Stimulated activated CD8-positive, alpha-beta memory T cell treated with anti-CD3 and anti-CD28 coated beads, Interleukin-15, amount 100 ng/mL, for 1 hour (primary cell): ENCODE measurements around the gene ZBTB20.
"Not testable (repeated sequence)": the region's sequence is repeated elsewhere in the genome, so short reads cannot be mapped to it uniquely, and the experiment has no call there.

ENCODE experiments used
- DNase-seq: peaks from one replicate; pipeline ENCODE4 v3.0.0-alpha.2; 2020; ENCODE audit warnings: low read depth

Gene ZBTB20

DNA sequence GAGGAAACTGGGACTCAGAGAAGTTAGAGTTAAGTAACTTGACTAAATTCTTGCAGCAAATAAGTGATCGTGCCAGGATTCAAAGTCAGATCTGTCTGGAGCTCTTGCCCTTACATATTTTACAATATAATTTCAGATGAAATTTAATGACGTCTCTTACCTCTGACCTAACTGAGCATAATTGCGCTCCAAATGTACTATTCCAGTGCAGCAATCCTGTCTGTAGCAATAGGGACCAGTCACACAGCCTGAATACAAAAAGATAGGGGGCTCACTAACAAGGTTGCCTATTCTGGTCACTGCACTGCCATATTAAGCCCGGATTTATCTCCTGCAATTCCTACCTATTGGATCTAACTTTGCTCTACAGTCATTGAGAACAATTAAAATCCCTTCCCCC, 316.4 kb downstream of the ZBTB20 start:
- DNase-seq: no peak

DNA sequence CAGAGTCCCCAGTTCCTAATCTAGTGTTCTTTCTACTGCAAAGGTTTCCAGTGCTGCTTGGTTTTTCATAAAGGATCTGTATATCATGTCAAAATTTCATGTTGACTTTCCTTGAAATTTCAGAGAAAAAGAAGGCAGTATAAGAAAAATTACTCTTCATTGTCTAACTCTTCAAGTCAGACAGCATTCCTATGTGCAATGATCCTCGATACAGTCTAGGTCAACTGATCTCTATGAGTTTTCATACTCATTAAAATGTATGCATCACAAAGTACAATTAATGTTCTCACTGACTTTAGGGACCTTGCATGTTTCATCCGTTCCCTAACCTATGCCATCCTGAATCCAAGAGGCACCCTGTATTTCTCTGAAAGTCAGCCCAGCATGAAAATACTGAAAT, 317.3 kb downstream of the ZBTB20 start:
- no peak for DNase-seq

DNA sequence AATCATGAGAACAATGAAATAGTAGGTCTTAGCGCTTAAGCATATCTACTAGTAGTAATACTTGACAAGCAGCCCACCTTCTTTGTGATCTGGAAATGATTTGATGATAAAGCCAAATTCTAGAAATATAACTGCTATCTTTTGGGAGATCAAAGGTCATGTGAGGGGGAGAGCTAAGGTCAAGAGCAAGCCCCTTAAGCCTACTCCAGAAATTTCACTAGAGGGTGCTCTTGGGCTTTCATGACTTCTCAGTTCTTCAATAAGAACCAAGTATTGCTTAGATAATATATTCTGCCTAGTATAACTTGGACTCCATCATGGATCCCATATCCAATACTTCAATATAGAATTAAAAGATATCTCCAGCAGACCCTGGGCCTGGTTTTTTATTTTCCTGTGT, 319.6 kb downstream of the ZBTB20 start:
- no peak for DNase-seq

DNA sequence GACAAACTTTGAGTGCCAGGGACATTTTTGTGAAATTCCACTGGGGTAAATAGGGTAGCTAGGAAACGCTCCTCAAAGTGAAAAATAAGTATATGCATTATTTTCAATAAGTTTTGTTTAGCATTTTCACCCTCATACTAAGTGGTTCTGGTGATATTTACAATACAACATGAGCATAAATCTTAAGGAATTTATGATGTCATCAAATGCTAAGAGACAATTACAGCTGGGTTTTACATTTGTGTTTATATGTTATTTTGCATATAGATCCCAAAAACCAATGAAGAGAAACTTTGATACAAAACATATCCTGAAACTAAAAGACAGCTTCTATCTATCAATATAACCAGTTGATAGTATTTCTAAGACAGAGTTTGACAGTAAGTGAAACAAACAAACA, 323.1 kb downstream of the ZBTB20 start:
- no peak for DNase-seq

DNA sequence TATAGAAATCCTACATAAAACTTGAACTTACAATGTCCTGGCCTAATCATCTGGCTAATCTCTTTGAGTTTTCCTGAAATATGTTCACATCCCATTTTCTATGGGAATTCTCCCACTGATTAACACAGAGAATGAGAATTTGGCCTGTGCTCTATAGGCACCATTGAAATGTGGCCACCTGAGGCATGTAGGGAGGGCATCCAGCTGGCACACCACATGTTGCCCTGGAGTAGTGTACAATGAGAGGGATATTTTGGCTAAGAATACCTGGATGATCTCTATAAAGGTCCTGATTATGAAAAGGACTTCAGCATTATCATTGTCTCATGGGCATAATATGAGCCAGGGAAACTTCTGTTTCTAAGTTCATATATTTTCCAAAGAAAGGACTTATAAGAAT, 324.0 kb downstream of the ZBTB20 start:
- no peak for DNase-seq

DNA sequence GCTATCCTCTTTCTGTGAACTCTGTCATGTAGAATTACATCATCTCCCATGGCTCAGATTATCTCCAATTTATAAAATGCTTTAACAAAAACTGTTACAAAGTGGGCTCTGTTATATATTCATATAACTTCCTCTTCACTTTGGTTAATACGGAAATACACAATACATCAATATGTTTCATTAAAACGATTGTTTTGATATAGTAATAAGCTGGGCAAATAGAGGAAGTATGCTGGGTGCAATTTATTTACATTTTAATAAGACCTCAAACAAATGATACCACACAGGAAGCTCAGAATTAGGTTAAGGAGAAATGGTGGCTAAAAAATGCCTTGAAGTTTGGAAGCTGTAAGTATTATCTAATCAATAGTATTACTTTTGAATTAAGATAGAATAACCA, 331.0 kb downstream of the ZBTB20 start:
- no peak for DNase-seq

DNA sequence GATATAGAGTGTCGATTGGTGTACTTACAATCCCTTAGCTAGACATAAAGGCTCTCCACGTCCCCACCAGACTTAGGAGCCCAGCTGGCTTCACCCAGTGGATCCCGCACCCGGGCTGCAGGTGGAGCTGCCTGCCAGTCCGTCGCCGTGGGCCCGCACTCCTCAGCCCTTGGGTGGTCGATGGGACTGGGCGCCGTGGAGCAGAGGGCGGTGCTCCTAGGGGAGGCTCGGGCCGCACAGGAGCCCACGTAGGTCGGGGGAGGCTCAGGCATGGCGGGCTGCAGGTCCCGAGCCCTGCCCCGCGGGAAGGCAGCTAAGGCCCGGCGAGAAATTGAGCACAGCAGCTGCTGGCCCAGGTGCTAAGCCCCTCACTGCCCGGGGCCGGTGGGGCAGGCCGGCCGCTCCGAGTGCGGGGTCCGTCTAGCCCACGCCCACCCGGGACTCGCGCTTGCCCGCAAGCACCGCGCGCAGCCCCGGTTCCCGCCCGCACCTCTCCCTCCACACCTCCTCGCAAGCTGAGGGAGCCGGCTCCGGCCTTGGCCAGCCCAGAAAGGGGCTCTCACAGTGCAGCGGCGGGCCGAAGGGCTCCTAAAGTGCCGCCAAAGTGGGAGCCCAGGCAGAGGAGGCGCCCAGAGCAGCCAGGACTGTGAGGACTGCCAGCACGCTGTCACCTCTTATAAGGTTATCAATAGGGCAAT, 334.4 kb downstream of the ZBTB20 start:
- not testable (repeated sequence) for DNase-seq

DNA sequence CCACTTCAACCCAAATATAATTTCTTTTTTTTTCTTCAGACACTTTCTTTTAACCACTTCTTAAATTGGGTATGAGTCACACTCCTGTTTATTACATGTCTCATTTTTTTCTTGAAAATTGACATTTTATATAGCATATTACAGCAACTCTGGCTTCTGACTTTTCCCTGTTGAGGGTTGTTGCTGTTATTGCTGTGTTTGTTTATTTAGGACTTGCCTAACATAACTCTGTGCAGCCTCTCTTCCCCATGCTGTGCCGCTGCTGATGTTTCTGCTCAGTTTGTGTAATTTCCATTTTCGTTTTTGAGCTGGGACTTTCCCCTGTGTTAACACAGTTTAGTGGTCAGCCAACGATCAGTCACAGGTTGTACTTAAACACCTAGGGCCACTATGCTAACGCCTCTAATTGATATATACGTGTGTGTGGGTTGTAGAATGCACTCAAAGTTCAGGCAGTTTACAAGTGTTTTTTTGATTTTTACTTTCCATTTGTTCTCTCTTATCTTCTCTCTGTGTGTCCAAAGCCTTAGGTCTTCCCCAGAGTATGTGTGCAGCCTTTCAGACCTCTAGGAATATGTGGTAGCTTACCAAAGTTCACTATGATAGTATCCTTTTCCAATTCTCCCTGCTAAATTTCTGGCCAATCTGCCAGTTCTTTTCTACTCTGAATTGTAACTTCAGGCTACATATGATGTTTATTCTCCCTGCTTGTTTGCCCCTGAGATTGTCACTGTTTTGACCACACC, 337.2 kb downstream of the ZBTB20 start:
- no peak for DNase-seq

DNA sequence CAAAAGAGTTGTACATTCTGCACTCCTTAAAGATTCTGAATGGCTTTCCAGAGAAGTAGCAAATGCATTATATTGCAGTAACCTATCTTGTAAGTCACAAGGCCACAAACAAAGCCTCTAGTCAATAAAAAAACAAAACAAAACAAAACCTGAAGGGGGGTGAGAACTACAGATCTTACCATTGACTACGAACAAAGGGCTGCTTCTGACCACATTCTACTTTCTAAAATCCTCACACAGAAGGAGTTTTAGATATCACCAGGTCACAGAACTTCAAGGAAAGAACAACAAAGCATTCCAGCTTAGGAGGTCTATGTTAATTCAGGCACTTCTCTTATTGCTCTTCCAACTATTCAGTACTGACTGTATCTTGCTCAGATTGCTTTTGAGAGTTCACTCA, 343.0 kb downstream of the ZBTB20 start:
- no peak for DNase-seq

DNA sequence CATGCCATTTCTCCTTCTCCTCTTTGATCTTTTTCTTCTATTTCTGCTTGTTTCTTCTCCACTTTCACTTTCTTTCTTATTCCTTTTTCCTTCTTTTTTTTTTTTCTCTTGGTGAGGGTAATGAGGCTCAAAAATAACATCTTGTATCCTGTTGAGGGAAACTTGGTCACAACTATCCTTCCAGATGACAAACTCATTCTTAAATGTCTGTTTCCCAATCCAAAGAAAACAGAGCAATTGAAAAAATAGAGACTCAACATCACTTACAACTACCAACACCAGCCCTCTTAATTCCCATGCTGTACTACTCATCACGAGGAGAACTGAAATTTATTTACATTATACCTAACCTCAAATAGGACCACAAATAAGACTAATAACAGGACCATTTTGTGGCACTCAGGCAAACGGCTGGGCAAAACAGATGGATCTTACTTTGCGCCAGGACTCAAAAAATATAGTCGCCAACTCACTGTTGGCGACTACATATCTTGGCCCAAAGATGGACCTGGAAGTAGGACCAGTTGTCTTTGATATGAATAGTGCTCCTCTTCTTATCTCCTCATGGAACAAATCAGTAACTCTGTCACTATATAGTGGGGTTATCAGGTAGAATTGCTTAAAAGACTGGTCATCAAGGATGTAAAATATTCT, 343.9 kb downstream of the ZBTB20 start:
- no peak for DNase-seq

DNA sequence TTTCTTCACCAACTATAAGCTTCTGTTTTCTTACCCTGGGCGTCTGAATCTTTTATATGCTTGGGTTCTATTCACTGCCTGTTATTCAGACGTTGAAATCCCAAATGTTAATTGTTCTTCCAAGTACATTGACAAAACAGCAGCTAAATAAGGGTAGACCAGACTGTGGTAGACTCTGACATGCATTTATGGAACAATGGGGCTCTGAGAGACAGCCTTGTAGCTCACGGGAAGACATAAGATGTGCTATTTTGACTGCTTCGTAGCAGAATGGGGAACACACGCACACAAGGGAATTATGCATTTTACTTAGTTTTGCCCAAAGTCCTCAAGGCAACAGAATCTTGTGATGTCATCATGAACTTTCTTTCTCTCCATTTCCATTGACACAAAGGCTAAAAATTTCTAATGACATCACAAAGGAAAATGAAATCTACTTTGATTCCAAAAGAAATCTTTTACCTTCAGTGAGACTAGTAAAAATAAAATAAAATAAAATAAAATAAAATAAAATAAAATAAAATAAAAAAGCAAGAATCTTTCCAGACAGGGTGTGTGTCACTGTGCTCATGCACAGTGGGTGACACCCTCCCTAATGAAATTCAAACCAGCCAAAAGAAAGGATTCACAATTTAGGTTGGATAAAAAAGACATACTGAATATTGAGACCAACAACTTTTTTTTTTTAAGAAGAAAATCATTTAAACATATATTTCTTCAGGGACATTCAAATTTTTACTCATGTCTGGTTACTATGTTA, 346.6 kb downstream of the ZBTB20 start:
- no peak for DNase-seq

DNA sequence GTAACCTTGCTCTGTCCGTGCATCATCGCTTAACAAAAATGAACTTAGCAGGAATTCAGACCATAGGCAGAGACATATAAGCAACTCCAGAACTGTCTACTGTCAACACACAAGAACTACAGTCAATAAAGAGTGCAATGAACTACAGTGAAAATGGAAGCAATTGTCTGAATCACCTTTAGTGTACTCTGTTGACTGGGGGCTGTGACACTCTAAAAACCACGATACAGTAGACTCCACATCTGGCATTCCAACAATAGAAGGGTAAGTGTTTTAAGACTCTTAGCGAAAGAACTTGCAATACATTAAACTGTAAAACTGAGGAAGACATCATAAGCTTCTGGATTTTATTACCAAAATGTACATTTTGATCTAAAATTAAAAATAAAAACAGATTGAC, 347.3 kb downstream of the ZBTB20 start:
- DNase-seq: no peak

DNA sequence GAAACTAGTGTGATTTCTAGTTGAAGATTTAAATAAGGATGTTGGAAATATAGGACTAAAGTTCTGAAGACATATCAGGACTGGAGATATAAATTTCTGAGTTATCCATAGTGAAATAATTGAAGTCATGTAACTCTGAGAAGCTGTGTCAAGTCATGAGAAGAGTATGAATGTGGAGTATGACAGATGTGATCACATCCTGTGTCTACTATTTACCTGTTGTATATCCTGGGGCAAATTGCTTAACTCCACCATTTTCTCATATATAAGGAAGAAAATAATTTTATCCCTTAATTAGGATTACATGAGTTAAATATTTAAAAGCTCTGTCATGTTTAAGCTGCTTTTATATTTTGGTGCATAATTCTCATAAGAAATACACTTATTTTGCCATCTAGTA, 350.3 kb downstream of the ZBTB20 start:
- no peak for DNase-seq

DNA sequence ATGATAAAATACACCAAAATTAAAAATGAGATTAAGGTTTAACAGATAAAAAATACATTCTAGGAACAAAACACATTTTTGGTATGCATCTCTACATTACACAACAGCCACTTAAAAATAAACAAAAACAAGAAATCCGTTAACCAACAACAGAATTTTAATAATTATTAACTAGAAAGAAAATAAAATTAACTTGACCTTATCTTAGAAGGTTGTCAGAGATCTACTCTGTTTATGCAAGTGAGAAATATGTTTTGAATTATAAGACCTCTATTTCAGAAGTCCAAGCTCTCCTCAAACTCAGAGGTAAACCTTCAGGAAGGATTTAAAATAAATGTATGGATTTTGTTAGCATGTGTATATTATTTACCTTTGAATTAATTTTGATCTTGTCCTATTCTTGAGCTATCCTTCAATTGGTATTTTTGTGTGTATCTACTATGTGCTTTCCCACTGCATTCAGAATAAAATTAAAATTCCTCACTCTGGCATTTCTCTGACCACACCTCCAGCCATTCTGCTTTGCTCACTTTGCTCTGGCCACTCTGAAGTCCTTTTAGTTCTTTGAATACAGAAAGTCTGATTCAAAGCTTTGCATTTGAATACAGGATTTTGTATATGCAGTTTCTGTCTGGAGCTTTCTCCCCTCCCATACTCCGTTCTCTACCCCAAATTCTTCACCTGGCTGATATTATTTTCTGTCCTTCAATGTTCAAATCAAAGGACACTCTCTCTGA, 352.0 kb downstream of the ZBTB20 start:
- DNase-seq: no peak

DNA sequence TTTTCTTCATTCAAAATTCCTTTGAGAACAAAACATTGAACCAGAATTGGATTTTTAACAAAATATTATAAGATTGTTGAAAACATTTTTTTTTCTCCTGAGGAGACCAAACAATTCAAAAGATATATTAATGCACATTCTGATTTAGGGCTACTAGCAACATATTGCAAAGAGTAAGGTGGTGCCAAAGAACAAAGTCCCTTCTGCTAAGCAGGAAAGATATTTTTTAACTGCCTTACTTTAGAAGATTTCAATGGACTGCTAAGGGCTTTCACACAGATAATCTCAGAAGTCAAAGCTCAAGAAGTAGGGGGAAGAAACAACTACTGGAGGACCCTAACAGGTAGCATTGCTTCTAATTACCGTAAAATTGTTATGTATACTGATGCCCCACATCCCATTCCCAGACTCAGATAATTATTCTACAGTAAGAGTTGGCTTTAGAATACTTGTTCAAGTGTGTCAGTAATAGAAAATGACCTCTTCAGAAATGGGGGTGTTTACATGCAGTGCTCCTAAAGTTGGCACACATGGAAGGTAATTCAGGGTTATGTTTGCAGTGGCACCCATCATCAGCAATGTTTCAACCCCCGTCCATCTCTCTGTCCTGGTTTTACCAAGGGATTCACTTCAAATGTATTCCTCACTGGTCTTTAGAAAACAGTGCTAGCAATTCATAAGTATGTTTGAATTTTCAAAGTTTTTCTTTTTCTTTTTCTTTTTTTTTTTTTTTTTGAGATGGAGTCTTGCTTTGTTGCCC, 354.7 kb downstream of the ZBTB20 start:
- DNase-seq: no peak

DNA sequence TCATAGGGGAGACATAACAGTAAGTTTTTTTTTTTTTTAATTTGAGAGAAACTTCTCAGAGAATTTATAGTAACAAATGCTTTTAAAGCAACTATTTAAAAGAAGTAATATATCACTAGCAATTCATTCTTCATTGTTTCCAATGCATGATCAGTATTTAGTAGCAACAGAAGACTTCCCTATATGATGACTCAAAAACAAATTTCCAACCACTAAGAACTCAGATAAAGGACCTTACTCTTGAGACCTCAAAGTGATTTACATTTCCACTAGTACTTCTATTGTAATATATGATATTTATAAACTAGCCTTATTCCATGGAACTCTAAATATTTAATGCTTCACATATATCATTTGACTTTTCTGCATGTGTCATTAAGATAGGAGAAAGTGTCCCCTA, 356.3 kb downstream of the ZBTB20 start:
- DNase-seq: no peak

DNA sequence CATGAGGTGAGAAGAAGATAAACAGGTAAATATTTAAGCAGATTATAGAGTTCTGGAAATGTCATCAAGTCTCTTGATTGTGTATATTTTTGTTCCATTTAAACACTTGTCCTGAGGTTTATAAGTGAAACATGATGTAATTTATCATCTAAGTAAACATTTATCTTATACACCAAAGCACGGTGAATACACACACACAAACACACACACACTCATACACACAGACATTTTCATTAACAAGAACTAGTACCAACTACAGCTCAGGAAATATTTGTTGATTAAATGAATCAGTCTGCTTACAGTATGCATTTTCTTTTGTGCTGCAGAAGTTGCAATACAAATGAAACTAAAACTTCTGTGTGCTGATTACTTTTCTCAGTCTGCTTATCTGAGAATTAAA, 357.3 kb downstream of the ZBTB20 start:
- DNase-seq: no peak

DNA sequence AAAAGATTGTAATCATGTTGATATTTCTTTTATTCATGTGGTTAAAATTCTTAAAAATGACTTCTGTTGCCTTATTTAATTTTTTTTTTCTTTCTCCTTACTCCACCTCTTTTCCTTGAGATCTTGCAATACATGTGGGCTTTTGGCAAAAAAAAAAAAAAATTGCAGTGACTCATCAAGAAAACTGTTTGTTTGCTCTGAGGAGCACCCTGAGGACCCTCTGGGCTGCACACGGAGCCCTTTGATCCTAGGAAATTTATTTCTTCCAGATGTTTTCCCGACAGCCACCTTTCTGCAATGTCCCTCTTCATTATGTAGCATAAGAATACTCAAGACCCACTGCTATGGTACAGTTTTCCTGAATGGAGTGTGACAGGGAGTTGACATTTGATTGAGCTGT, 371.7 kb downstream of the ZBTB20 start:
- DNase-seq: no peak

DNA sequence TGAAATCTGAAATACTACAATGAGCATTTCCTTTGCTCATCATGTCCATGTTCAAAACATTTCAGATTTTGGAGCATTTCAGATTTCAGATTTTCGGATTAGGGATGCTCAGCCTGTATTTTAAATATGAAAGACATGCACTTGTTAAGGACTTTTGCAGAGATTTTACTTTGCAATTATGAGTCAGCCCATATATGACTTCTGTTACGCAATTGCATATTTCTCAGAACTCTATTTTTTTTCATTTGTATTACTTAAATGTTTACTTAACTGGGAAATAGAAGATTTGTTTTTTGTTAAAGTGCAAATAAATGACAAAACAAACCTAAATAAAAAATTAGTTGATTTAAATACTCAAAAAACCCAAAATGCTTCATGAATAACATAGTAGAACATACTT, 376.2 kb downstream of the ZBTB20 start:
- DNase-seq: no peak

DNA sequence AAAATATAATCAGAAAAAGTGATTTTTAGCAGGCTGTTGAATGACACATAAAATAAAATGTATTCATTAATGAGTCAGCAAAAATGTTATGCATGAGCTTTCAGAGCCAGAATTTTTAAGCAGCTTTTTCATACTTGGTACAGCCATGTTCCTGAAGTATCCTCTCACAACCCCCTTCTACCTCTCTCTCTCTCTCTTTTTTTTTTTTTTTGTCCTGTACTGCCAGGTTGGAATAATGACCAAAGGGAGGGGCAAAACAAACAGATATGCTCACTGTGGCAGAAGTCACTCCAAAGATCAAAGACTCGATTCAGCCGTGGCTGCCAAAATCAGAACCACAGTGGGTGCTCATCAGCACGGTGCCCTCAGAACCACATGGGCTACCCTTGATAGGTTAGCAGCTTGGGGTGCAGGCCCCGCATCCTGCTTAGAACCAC, 383.0 kb downstream of the ZBTB20 start:
- DNase-seq: no peak

DNA sequence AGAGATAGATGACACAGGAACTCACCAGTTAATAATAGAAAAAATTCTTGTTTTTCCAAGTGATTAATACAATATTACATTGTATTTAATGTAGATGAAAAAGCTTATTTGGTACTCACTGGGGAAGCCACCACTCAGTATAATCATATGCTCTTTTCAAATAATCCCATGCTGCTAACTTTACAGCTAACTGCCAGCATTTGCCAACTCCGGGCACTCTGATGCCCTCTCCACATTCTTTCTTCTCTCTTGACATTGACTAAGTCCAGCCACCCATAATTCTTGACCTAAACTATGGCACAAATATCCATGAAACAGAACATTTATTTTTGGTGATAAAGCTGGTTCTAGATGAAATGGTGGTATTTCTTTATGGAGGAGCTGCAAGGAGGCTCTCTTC, 384.9 kb downstream of the ZBTB20 start:
- DNase-seq: no peak
